H9 (cell line): ENCODE results near the gene MAP7D3. TPM values are rescaled to one million over a fixed set of nuclear protein-coding genes. Genes with fewer than 3 reads are reported as not detected.

Experiments used
- DNase-seq: peaks from one replicate; pipeline ENCODE4 v3.0.0-alpha.2; 2017
- H2AFZ ChIP-seq: one replicate; pipeline ENCODE4 v1.6.1; 2013; ENCODE audit warnings: mild to moderate bottlenecking, low read length, control low read depth, moderate library complexity
- H2AK5ac ChIP-seq: 2 replicates; pipeline ENCODE4 v1.6.1; 2013; ENCODE audit warnings: low read length, control low read depth, mixed read lengths; ENCODE audit not compliant: insufficient read length
- H2BK120ac ChIP-seq: one replicate; pipeline ENCODE4 v1.6.1; 2013; ENCODE audit warnings: low read depth, mild to moderate bottlenecking, low read length, control low read depth, inconsistent platforms; ENCODE audit not compliant: poor library complexity, severe bottlenecking
- H2BK12ac ChIP-seq: 2 replicates; pipeline ENCODE4 v1.6.1; 2013; ENCODE audit warnings: low read length, control low read depth, mixed read lengths, low read depth; ENCODE audit not compliant: insufficient read length
- H2BK15ac ChIP-seq: 2 replicates; pipeline ENCODE4 v1.6.1; 2013; ENCODE audit warnings: low read depth, low read length, control low read depth
- H2BK20ac ChIP-seq: one replicate; pipeline ENCODE4 v1.6.1; 2013; ENCODE audit warnings: low read depth, mild to moderate bottlenecking, low read length, control low read depth, inconsistent platforms; ENCODE audit not compliant: poor library complexity, severe bottlenecking
- H2BK5ac ChIP-seq: 2 replicates; pipeline ENCODE4 v1.6.1; 2013; ENCODE audit warnings: low read length, control low read depth, mixed read lengths; ENCODE audit not compliant: insufficient read length
- H3K14ac ChIP-seq: 2 replicates; pipeline ENCODE4 v1.6.1; 2013; ENCODE audit warnings: low read length, control low read depth; ENCODE audit not compliant: insufficient read depth
- H3K18ac ChIP-seq: 2 replicates; pipeline ENCODE4 v1.6.1; 2013; ENCODE audit warnings: low read depth, mild to moderate bottlenecking, mixed read lengths, low read length, control low read depth; ENCODE audit not compliant: insufficient read length
- H3K23ac ChIP-seq: 2 replicates; pipeline ENCODE4 v1.6.1; 2013; ENCODE audit warnings: low read length, control low read depth, mixed read lengths, low read depth; ENCODE audit not compliant: insufficient read length
- H3K23me2 ChIP-seq: 2 replicates; pipeline ENCODE4 v1.6.1; 2013; ENCODE audit warnings: low read depth, mild to moderate bottlenecking, mixed read lengths, low read length, control low read depth; ENCODE audit not compliant: insufficient read length, poor library complexity, severe bottlenecking
- H3K27ac ChIP-seq: 2 replicates; pipeline ENCODE4 v1.5.1; 2013; ENCODE audit warnings: low read length, control low read depth, mixed read lengths, low read depth; ENCODE audit not compliant: insufficient read length
- H3K27me3 ChIP-seq: 2 replicates; pipeline ENCODE4 v1.6.1; 2013; ENCODE audit warnings: low read length, control low read depth, inconsistent platforms; ENCODE audit not compliant: insufficient read depth
- H3K4ac ChIP-seq: 2 replicates; pipeline ENCODE4 v1.6.1; 2013; ENCODE audit warnings: low read depth, mild to moderate bottlenecking, control low read depth, inconsistent platforms, low read length, moderate library complexity
- H3K4me1 ChIP-seq: 2 replicates; pipeline ENCODE4 v1.6.1; 2013; ENCODE audit warnings: low read length, control low read depth, inconsistent platforms; ENCODE audit not compliant: insufficient read depth
- H3K4me2 ChIP-seq: 2 replicates; pipeline ENCODE4 v1.6.1; 2013; ENCODE audit warnings: low read length, control low read depth, mixed read lengths; ENCODE audit not compliant: insufficient read length, insufficient read depth
- H3K56ac ChIP-seq: 2 replicates; pipeline ENCODE4 v1.6.1; 2013; ENCODE audit warnings: low read depth, mild to moderate bottlenecking, mixed read lengths, low read length, control low read depth; ENCODE audit not compliant: insufficient read length
- H3K79me1 ChIP-seq: 2 replicates; pipeline ENCODE4 v1.6.1; 2013; ENCODE audit warnings: low read depth, mild to moderate bottlenecking, moderate library complexity, low read length, control low read depth, inconsistent platforms; ENCODE audit not compliant: insufficient read depth, poor library complexity, severe bottlenecking
- H3K79me2 ChIP-seq: 2 replicates; pipeline ENCODE4 v1.6.1; 2013; ENCODE audit warnings: low read length, control low read depth, inconsistent platforms; ENCODE audit not compliant: insufficient read depth
- H3K9ac ChIP-seq: 2 replicates; pipeline ENCODE4 v1.6.1; 2013; ENCODE audit warnings: low read length, control low read depth, mixed read lengths; ENCODE audit not compliant: insufficient read length; ENCODE audit errors: extremely low read depth
- H3K9me3 ChIP-seq: one replicate; pipeline ENCODE4 v1.6.1; 2013; ENCODE audit warnings: low read depth, low read length, inconsistent platforms; ENCODE audit not compliant: control insufficient read depth
- H3T11ph ChIP-seq: one replicate; pipeline ENCODE4 v1.6.1; 2013; ENCODE audit warnings: mild to moderate bottlenecking, low read length, control low read depth, inconsistent platforms
- H4K20me1 ChIP-seq: one replicate; pipeline ENCODE4 v1.6.1; 2013; ENCODE audit not compliant: control insufficient read depth, insufficient read length, insufficient read depth
- H4K5ac ChIP-seq: 2 replicates; pipeline ENCODE4 v1.6.1; 2013; ENCODE audit warnings: low read depth, mild to moderate bottlenecking, mixed read lengths, low read length, control low read depth; ENCODE audit not compliant: insufficient read length
- H4K8ac ChIP-seq: replicated peaks from 2 replicates; pipeline ENCODE4 v1.6.1; 2013; ENCODE audit warnings: low read length, control low read depth, mixed read lengths, low read depth; ENCODE audit not compliant: insufficient read length
- H4K91ac ChIP-seq: 2 replicates; pipeline ENCODE4 v1.6.1; 2013; ENCODE audit warnings: low read depth, mild to moderate bottlenecking, moderate library complexity, mixed read lengths, low read length, control low read depth; ENCODE audit not compliant: insufficient read length
- H3K27ac Mint-ChIP-seq, 3 experiments: 2 replicates in 2 of 3; 3 replicates in 1 of 3; pipeline ENCODE4 v1.8.0; 2020 to 2021; ENCODE audit warnings: mixed read lengths in 3 of 3, mild to moderate bottlenecking in 1 of 3, moderate library complexity in 1 of 3
- H3K27me3 Mint-ChIP-seq: 2 replicates; pipeline ENCODE4 v1.8.0; 2021; ENCODE audit warnings: low read depth, mild to moderate bottlenecking, moderate library complexity, mixed read lengths
- H3K36me3 Mint-ChIP-seq, 3 experiments: 2 replicates in 2 of 3; 3 replicates in 1 of 3; pipeline ENCODE4 v1.8.0; 2020 to 2021; ENCODE audit warnings: low read depth in 3 of 3, mixed read lengths in 3 of 3; ENCODE audit not compliant: insufficient read depth in 1 of 3
- H3K4me1 Mint-ChIP-seq, 2 experiments: 2 replicates each; pipeline ENCODE4 v1.8.0; 2020; ENCODE audit warnings: mixed read lengths in 2 of 2
- H3K4me3 Mint-ChIP-seq, 2 experiments: 2 replicates in 1 of 2; 3 replicates in 1 of 2; pipeline ENCODE4 v1.8.0; 2020 to 2021; ENCODE audit warnings: mild to moderate bottlenecking in 2 of 2, mixed read lengths in 2 of 2, moderate library complexity in 1 of 2
- H3K9me3 Mint-ChIP-seq, 2 experiments: 2 replicates in 1 of 2; 3 replicates in 1 of 2; pipeline ENCODE4 v1.8.0; 2020; ENCODE audit warnings: mild to moderate bottlenecking in 2 of 2, mixed read lengths in 2 of 2, moderate library complexity in 1 of 2
- WGBS: extraction: QIAGEN DNeasy Blood & Tissue Kit; methylation state at CpG from one replicate; pipeline ENCODE4 v1.1.7; 2013; ENCODE audit warnings: missing lambda C conversion rate, low lambda C conversion rate, mixed read lengths; ENCODE audit not compliant: insufficient read length; ENCODE audit errors: extremely low coverage; 5-methylcytosine and 5-hydroxymethylcytosine counted together
- total RNA-seq: library from RNA; stranded (reverse); gene quantifications from 2 replicates; pipeline ENCODE4 v1.2.1, GENCODE V29; 2021
- TF ChIP-seq, protein P1 (sequence below): fragments of 200-600 bp; sonication (generic); conservative IDR thresholded peaks from 3 replicates; pipeline ENCODE4 v1.8.0; 2021; ENCODE audit warnings: antibody characterized with exemption, mild to moderate bottlenecking

Gene MAP7D3
- total RNA-seq, 1 experiment from 2014 or later = 15.2 TPM

DNA sequence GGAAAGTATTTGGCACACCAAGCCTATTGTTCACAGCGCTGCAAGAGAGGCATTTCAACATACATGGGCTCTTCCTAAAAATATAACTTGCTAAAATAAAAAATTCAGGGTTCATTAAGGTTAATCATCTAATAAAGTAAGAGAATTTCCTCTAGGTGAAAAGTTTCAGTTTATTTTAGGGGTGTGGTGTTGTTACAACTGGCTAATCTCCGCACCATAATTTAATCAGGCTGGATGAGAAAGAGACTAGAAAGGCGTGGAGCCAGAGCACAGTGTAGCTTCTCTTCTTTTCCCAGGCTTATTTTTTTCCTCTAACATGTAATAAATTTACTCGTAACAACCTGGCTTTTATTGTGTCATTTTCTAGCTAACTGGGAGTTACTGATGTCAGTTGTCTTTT lies 56.0 kb downstream of the MAP7D3 start:
- WGBS = no CpG with 5 or more reads among the region's 4 CpGs
- no peak overlapping the region for H3K4me3 Mint-ChIP-seq
- H3K27ac Mint-ChIP-seq = no peak overlapping the region

More for the DNA sequence above, 56.0 kb downstream of the MAP7D3 start:
- peaks cover 50% of the 10 kb centered on the region for H3K9me3 ChIP-seq
- no peaks in the 10 kb centered on the region; the same call in 1 of the 2 replicates for H3K4me1 ChIP-seq
- no peaks in the 10 kb centered on the region for H3K23me2 ChIP-seq
- no peak overlapping the region for H3K56ac ChIP-seq
- no peaks in the 10 kb centered on the region for H4K20me1 ChIP-seq
- no peaks in the 10 kb centered on the region for H3K27me3 ChIP-seq
- no peak overlapping the region for H4K91ac ChIP-seq
- H2BK5ac ChIP-seq = no peak overlapping the region
- H3K27me3 Mint-ChIP-seq = no peaks in the 10 kb centered on the region; the same call in 1 of the 2 replicates
- no peak overlapping the region for H2BK15ac ChIP-seq
- H3K4me1 Mint-ChIP-seq = peaks cover 5 to 12% of the 10 kb centered on the region in 2 experiments
- no peak overlapping the region for H2AFZ ChIP-seq
- no peak overlapping the region for H2BK12ac ChIP-seq
- H3K4ac ChIP-seq = no peak overlapping the region
- no peak overlapping the region for H3K23ac ChIP-seq
- H2AK5ac ChIP-seq = no peak overlapping the region
- no peak overlapping the region for H3K27ac ChIP-seq
- H3T11ph ChIP-seq = no peak overlapping the region
- DNase-seq = no peak
- H4K8ac ChIP-seq = no peak overlapping the region
- peaks cover 59 to 68% of the 10 kb centered on the region in 2 experiments for H3K9me3 Mint-ChIP-seq
- no peak overlapping the region for H4K5ac ChIP-seq
- H3K18ac ChIP-seq = no peak overlapping the region
- no peak overlapping the region for H3K9ac ChIP-seq
- no peak overlapping the region for H2BK20ac ChIP-seq
- TF ChIP-seq, protein P1, sequence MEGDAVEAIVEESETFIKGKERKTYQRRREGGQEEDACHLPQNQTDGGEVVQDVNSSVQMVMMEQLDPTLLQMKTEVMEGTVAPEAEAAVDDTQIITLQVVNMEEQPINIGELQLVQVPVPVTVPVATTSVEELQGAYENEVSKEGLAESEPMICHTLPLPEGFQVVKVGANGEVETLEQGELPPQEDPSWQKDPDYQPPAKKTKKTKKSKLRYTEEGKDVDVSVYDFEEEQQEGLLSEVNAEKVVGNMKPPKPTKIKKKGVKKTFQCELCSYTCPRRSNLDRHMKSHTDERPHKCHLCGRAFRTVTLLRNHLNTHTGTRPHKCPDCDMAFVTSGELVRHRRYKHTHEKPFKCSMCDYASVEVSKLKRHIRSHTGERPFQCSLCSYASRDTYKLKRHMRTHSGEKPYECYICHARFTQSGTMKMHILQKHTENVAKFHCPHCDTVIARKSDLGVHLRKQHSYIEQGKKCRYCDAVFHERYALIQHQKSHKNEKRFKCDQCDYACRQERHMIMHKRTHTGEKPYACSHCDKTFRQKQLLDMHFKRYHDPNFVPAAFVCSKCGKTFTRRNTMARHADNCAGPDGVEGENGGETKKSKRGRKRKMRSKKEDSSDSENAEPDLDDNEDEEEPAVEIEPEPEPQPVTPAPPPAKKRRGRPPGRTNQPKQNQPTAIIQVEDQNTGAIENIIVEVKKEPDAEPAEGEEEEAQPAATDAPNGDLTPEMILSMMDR = no peak
- peaks cover 0 to 9% (median 6%) of the 10 kb centered on the region in 3 experiments; a peak in 4 of 7 replicates for H3K36me3 Mint-ChIP-seq
- H3K14ac ChIP-seq = no peak overlapping the region
- H3K79me1 ChIP-seq = no peaks in the 10 kb centered on the region
- no peaks in the 10 kb centered on the region for H3K79me2 ChIP-seq
- H2BK120ac ChIP-seq = no peak overlapping the region
- no peak overlapping the region for H3K4me2 ChIP-seq
